Measurements from ENCODE around the gene IFI27L1. TPM values are rescaled to one million over a fixed set of nuclear protein-coding genes. Genes with fewer than 3 reads are reported as not detected.

Gene IFI27L1
- total RNA-seq, 1 experiment from 2014 or later, result 27.6 TPM

DNA sequence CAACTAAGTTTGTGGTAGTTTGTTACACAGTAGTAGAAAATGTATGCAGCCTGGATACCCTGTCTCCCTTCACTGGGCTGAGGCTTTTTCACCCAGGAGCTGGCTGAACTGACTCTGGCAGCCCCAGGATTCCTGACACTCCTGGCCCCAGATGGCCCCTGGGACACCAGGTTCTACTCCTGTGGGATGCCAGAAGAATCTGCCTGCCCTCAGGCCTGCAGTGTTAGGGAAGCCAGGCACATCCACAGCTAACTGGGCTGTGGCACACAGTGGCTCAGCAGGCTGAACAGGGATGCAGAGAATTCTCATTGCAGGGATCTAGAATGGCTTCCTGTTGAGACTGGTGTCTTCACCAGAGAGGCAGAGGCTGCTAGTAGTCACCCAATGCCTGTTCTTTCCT lies 38.0 kb downstream of the IFI27L1 start:
- TF ChIP-seq CBFB (CRISPR knock-in tag; IDR thresholded peaks at IDR 0.05; ENCODE audit: low read depth) (no peak), ZNF121 (CRISPR knock-in tag; IDR thresholded peaks at IDR 0.05) (no peak), CREM (CRISPR knock-in tag; IDR thresholded peaks at IDR 0.05) (no peak), IRF2 (CRISPR knock-in tag; IDR thresholded peaks at IDR 0.05; ENCODE audit: borderline replicate concordance, low read depth) (no peak), NFYB (CRISPR knock-in tag; conservative IDR thresholded peaks at IDR 0.05; ENCODE audit: low read depth) (no peak), TCF7 (CRISPR knock-in tag; IDR thresholded peaks at IDR 0.05; ENCODE audit: low read depth) (no peak), SMAD4 (CRISPR knock-in tag; IDR thresholded peaks at IDR 0.05) (no peak), MYBL2 (CRISPR knock-in tag; IDR thresholded peaks at IDR 0.05) (no peak), ELF4 (CRISPR knock-in tag; IDR thresholded peaks at IDR 0.05; ENCODE audit: low read depth) (no peak), SP1 (CRISPR knock-in tag; conservative IDR thresholded peaks at IDR 0.05) (no peak)
- TF ChIP-seq, protein P1, sequence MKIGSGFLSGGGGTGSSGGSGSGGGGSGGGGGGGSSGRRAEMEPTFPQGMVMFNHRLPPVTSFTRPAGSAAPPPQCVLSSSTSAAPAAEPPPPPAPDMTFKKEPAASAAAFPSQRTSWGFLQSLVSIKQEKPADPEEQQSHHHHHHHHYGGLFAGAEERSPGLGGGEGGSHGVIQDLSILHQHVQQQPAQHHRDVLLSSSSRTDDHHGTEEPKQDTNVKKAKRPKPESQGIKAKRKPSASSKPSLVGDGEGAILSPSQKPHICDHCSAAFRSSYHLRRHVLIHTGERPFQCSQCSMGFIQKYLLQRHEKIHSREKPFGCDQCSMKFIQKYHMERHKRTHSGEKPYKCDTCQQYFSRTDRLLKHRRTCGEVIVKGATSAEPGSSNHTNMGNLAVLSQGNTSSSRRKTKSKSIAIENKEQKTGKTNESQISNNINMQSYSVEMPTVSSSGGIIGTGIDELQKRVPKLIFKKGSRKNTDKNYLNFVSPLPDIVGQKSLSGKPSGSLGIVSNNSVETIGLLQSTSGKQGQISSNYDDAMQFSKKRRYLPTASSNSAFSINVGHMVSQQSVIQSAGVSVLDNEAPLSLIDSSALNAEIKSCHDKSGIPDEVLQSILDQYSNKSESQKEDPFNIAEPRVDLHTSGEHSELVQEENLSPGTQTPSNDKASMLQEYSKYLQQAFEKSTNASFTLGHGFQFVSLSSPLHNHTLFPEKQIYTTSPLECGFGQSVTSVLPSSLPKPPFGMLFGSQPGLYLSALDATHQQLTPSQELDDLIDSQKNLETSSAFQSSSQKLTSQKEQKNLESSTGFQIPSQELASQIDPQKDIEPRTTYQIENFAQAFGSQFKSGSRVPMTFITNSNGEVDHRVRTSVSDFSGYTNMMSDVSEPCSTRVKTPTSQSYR (CRISPR knock-in tag; IDR thresholded peaks at IDR 0.05), result no peak
- TF ChIP-seq, protein P2, sequence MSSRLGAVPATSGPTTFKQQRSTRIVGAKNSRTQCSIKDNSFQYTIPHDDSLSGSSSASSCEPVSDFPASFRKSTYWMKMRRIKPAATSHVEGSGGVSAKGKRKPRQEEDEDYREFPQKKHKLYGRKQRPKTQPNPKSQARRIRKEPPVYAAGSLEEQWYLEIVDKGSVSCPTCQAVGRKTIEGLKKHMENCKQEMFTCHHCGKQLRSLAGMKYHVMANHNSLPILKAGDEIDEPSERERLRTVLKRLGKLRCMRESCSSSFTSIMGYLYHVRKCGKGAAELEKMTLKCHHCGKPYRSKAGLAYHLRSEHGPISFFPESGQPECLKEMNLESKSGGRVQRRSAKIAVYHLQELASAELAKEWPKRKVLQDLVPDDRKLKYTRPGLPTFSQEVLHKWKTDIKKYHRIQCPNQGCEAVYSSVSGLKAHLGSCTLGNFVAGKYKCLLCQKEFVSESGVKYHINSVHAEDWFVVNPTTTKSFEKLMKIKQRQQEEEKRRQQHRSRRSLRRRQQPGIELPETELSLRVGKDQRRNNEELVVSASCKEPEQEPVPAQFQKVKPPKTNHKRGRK (CRISPR knock-in tag; IDR thresholded peaks at IDR 0.05; ENCODE audit: borderline replicate concordance), result no peak
- TF ChIP-seq, protein P3, sequence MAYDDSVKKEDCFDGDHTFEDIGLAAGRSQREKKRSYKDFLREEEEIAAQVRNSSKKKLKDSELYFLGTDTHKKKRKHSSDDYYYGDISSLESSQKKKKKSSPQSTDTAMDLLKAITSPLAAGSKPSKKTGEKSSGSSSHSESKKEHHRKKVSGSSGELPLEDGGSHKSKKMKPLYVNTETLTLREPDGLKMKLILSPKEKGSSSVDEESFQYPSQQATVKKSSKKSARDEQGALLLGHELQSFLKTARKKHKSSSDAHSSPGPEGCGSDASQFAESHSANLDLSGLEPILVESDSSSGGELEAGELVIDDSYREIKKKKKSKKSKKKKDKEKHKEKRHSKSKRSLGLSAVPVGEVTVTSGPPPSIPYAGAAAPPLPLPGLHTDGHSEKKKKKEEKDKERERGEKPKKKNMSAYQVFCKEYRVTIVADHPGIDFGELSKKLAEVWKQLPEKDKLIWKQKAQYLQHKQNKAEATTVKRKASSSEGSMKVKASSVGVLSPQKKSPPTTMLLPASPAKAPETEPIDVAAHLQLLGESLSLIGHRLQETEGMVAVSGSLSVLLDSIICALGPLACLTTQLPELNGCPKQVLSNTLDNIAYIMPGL (CRISPR knock-in tag; IDR thresholded peaks at IDR 0.05), result no peak
- TF ChIP-seq, protein P4, sequence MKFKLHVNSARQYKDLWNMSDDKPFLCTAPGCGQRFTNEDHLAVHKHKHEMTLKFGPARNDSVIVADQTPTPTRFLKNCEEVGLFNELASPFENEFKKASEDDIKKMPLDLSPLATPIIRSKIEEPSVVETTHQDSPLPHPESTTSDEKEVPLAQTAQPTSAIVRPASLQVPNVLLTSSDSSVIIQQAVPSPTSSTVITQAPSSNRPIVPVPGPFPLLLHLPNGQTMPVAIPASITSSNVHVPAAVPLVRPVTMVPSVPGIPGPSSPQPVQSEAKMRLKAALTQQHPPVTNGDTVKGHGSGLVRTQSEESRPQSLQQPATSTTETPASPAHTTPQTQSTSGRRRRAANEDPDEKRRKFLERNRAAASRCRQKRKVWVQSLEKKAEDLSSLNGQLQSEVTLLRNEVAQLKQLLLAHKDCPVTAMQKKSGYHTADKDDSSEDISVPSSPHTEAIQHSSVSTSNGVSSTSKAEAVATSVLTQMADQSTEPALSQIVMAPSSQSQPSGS (CRISPR knock-in tag; IDR thresholded peaks at IDR 0.05; ENCODE audit: borderline replicate concordance, low read depth), result no peak
- TF ChIP-seq, protein P5, sequence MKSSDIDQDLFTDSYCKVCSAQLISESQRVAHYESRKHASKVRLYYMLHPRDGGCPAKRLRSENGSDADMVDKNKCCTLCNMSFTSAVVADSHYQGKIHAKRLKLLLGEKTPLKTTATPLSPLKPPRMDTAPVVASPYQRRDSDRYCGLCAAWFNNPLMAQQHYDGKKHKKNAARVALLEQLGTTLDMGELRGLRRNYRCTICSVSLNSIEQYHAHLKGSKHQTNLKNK (CRISPR knock-in tag; IDR thresholded peaks at IDR 0.05), result no peak
- TF ChIP-seq, protein P6, sequence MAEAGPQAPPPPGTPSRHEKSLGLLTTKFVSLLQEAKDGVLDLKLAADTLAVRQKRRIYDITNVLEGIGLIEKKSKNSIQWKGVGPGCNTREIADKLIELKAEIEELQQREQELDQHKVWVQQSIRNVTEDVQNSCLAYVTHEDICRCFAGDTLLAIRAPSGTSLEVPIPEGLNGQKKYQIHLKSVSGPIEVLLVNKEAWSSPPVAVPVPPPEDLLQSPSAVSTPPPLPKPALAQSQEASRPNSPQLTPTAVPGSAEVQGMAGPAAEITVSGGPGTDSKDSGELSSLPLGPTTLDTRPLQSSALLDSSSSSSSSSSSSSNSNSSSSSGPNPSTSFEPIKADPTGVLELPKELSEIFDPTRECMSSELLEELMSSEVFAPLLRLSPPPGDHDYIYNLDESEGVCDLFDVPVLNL (CRISPR knock-in tag; IDR thresholded peaks at IDR 0.05; ENCODE audit: borderline replicate concordance, low read depth), result no peak
- no peaks in the 10 kb centered on the region for H3K4me1 Mint-ChIP-seq
- H3K27ac Mint-ChIP-seq, result no peak overlapping the region
- peaks cover 18% of the 10 kb centered on the region for H3K27me3 Mint-ChIP-seq (ENCODE audit: low read depth)
- ChIA-PET CTCF (interaction anchor here (1.4 to 1.9 kb wide), 2 partner anchors 13 to 17 kb away, joined by 5 to 6 read pairs; no protein-coding TSS in a partner anchor), POLR2A (no interaction called here)
- peaks cover 14% of the 10 kb centered on the region for H3K9me3 Mint-ChIP-seq
- no peak for DNase-seq (ENCODE audit: low spot score)
- no peaks in the 10 kb centered on the region for H3K36me3 Mint-ChIP-seq
- H3K4me3 Mint-ChIP-seq, result no peak overlapping the region
- no peak for ATAC-seq

Measured in WTC11 (cell line).